GM12872 (cell line): ENCODE data around the gene STXBP5.

Experiments used
- CTCF ChIP-seq: IDR thresholded peaks from 3 replicates; pipeline ENCODE4 v1.5.1; 2011; ENCODE audit warnings: low read depth, mild to moderate bottlenecking, low read length, moderate library complexity; ENCODE audit not compliant: insufficient read depth

STXBP5 gene

DNA sequence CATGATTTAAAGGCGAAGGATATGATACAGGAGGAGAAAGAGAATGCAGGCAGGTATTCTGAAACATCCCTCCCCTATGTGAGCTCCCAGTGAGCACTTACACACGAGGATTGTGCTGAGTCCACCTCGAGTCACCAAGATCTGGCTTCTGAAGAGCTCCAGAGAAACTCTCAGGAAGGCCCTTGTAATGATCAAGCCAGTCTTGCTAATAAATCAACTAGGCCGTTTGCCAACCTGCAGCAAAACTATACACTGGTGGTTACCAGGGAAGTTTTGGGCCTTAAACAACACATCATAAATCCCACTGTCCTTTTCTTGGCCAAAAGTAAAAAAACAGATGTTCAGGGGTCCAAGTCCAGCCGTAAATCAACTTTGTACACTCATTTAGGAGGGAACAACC is 79.2 kb downstream of the STXBP5 start:
- no peak for TF ChIP-seq CTCF

GRCh38 chr6:147285087-147285855 is 81.1 kb downstream of the STXBP5 start:
- TF ChIP-seq CTCF, result peak; percentile 43; the same call in 1 of the 3 replicates

- no peak for TF ChIP-seq CTCF
Measured at GRCh38 chr6:147287869-147288271, 83.7 kb downstream of the STXBP5 start.

DNA sequence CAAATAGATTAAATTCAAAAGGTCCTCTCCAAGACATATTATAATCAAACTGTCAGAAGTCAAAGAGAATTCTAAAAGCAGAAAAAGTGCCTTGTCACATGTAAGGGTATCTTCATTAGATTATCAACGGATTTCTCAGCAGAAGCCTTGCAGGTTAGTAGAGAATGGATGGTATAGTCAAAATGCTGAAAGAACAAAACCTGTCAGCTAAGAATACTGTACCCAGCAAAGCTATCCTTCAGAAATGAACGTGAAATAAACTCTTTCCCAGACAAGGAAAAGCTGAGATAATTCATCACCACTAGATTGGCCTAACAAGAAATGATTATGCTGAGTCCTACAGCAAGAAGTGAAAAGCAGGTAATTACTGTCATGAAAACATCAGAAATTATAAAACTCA is 92.9 kb downstream of the STXBP5 start:
- no peak for TF ChIP-seq CTCF

DNA sequence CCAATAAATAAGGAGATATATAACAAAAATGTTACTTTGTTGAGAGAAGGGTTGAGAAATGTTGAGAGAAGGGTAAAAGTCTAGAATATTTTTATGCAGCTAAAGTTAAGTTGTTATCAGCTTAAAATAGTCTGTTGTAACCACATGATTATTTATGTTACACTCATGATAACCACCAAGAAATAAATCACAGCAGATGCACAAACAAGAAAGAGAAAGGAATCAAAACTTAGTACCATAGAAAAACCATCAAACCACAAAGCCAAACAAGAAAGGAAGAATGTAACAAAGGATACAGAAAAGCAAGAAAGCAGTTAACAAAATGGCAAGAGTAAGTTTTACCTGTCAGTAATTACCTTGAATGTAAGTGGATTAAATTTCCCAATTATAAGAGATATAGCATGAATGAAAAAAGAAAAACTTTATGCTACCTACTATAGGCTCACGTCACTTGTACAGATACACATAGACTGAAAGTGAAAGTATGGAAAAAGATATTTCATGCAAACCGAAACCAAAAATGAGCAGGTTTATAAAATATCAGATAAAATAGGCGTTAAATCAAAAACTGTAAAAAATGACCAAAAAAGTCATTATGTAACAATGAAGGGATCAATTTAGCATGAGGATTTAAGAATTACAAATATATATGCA is 93.6 kb downstream of the STXBP5 start:
- TF ChIP-seq CTCF, result no peak

GRCh38 chr6:147298461-147298860 is 94.2 kb downstream of the STXBP5 start:
- TF ChIP-seq CTCF, result no peak

- TF ChIP-seq CTCF, result no peak
Measured at GRCh38 chr6:147299035-147299434, 94.8 kb downstream of the STXBP5 start.
